GM19043 (cell line): ENCODE data around the gene EHMT1.

Experiments used
- ATAC-seq: cut with Tn5 transposase; IDR thresholded peaks from one replicate; pipeline ENCODE4 v1.9.1; 2021; ENCODE audit warnings: low read depth; ENCODE audit not compliant: unreplicated experiment

EHMT1 gene

DNA sequence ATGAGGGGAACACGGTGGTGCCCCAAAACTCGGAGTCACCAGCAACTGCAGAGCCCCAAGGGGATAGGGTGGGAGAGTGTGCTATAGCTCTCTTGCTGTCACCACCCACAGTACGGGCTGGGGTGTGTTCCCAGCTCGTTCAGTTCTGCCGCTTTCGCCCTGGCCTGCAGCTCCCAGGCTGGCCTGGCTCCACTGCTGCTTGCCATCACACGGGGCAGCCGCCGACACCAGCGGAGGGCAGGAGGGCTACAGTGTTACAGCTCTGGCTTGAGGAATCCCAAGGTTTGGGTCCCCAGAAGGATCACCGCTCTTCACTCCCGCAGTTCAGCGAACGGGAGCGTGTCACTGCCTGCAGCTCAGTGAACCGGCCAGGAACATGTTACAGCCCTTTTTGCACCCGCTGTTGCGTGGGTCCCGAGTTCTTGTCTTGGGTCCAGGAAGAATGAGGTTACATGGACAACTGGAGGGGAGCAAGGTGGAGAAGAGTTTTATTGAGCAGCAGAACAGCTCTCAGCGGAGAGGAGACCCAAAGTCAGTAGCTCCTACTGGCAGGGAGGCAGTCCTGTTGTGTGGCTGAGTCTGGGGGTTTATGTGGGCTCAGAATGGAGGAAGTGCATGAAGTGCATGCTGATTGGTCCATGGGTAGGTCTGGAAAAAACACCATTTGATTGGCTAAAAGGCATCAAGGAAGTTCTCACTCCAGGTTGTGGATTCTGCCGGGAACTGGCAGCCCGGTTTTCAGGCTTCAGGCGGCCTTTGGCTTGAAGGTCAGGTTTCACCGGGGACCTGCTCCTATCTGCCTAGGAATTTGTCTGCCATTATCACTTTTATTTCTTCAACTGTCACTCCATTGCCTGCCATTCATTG is 113.4 kb downstream of the EHMT1 start:
- no peak for ATAC-seq

DNA sequence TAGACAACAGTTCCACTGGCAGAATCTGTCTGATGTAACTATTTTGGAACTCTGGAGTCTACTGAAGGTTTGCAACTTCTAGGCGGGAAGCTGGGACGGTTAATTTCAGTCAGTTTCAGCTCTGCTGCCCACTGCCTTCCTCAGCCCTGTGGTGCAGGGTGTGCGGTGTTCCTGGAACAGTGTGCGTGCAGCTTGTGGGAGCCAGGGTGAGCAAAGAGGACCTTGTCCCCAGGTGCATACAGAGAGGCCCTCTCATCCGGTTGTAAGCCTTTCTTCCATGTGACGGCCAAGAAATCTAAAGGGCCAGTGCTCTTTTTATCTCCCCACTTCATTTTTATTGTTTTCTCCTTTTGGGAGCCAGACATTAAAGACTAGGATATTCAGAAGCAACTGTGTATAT is 114.6 kb downstream of the EHMT1 start:
- no peak for ATAC-seq

GRCh38 chr9:137734181-137734580 is 115.4 kb downstream of the EHMT1 start:
- ATAC-seq = no peak

DNA sequence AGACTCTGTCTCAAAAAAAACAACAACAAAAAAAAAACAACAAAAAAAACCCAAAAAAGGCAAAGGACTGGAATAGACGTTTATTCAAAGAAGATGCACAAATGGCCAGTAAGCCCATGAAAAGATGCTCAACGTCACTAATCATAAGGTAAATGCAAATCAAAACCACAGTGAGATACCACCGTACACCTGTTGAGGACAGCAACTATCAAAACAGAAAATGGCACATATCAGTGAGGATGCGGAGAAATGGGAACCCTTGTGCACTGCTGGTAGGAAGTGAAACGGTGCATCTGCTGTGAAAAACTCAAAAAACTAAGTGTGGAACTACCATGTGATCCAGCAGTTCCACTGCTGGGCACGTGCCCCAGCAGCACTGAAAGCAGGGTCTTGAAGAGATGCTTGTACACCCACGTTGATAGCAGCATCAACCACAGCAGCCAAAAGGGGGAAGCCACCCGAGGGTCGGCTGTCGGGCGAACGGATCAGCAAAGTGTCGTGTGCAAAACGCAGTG is 119.4 kb downstream of the EHMT1 start:
- peak; percentile 80 for ATAC-seq

GRCh38 chr9:137738703-137739102 is 119.9 kb downstream of the EHMT1 start:
- ATAC-seq = no peak

GRCh38 chr9:137739371-137740309 is 120.8 kb downstream of the EHMT1 start:
- no peak for ATAC-seq

- ATAC-seq = no peak
Measured at GRCh38 chr9:137740312-137740711, 121.5 kb downstream of the EHMT1 start.

GRCh38 chr9:137741330-137741729 is 122.5 kb downstream of the EHMT1 start:
- no peak for ATAC-seq

- ATAC-seq = no peak
Measured at GRCh38 chr9:137742698-137743097, 123.9 kb downstream of the EHMT1 start.

DNA sequence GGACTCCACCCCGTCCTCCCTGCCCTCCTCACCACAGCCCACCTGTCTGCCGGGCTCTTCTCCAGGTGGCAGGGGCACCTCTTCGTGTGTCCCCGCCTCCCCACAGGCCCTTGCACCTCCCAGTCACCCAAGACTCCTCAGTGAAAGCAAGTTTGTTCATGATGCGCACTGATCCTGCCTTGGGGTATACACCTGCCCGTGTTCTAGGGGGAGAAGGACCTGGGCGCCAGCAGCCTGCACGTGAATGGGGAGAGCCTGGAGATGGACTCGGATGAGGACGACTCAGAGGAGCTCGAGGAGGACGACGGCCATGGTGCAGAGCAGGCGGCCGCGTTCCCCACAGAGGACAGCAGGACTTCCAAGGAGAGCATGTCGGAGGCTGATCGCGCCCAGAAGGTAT is 124.9 kb downstream of the EHMT1 start:
- no peak for ATAC-seq

GRCh38 chr9:137744632-137745183 is 125.9 kb downstream of the EHMT1 start:
- no peak for ATAC-seq

GRCh38 chr9:137745541-137745991 is 126.8 kb downstream of the EHMT1 start:
- ATAC-seq = peak; percentile 59

GRCh38 chr9:137748311-137748710 is 129.5 kb downstream of the EHMT1 start:
- ATAC-seq = no peak

DNA sequence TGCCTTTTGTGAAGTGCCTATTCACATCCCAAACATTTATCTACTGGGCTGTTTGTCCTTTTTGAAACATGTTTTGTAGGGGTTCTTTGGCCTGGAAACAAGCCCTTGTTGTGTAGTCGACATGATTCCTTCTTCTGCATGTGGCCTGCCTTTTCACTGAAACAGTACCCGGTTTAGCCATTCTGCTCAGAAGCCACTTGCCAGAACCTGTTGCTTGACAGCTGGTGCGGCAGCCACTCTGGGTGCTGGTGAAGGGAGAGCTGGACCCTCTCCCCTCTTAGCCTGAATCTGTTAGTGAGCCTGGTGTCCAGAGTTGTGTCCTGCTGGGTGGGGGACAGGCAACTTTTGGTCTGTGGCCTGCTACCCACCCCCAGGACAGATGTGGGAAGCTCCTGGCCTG is 129.9 kb downstream of the EHMT1 start:
- ATAC-seq = no peak

DNA sequence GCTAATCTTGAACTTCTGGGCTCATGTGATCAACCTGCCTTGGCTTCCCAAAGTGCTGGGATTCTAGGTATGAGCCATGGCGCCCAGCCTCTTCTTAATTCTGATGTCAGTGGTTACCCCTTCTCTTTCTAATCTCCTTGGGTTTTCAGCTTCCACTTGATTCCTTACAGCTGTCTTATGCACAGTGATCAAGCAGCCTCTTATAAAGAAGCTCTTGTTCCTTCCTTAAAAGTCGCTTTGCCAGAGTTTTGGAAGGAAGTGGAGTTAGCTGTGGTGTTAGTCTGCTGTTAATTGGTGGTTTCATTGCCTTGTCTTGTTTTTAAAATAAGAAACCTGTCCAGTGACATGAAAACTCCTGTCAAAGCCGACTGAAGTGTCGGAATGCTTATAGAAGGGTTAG is 130.7 kb downstream of the EHMT1 start:
- ATAC-seq = no peak

DNA sequence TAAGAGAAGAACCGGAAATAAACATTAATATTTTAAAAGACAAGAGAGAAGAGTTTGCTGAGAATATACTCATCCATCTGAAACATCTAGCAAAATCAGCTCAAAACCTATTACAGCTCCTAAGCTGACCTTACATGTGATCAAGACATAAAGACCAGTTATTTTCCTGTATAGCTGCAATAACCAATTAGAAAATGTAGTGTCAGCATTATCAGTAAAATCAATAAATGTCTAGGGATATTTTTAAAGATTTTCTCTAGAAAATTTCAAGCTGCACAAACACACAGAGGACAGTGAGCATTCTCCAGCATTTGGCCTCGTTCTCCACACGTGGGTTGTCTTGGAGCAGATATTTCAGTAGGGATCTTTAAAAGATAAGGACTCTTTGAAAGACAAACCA is 131.2 kb downstream of the EHMT1 start:
- ATAC-seq = no peak

- ATAC-seq = no peak
Measured at GRCh38 chr9:137750566-137750965, 131.8 kb downstream of the EHMT1 start.

GRCh38 chr9:137751616-137752015 is 132.8 kb downstream of the EHMT1 start:
- no peak for ATAC-seq

DNA sequence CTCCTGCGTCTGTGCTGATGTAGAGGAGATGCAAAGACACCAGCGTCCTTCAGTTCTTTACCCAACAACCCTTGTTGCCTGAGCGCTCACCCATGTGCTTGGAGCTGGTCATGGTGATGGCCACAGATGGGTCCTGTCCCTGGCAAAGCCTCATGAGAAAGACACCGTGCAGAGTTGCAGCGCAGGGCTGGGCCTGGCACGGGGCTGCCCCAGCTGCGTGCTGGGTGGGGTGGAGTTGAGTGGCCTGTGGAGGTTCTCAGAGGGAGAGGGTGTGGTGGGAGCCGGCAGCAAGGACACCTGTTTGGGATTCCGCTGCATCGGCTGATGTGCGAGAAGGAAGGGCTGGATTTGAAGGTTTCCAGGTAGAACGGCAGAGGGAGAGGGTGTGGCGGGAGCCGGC is 133.6 kb downstream of the EHMT1 start:
- ATAC-seq = no peak

DNA sequence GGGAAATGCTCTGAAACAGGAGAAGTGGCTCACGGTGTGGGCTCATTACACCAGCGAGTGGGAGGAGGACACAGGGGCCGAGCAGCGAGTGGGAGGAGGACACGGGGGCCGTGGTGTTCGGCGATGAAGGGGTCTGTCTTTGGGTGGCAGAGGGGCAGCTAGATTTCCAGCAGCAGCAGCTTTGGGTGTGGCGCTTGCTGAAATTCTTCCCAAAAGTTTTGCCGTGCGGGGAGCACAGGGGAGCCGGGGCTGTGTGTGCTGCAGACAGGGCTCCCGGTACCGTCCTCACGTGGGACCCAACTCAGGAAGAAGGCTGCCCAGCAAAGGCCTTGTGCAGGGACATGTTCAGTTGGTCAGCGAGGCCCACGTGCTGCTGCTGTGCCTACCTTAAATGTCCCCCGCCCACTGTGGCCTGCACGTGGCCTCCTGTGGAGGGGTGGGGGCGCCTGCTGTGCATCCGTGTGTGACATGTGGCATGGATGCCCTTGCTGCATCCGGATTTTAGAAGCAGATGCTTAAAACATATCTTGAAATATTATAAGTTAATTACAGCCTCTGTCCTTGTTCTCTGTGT is 134.5 kb downstream of the EHMT1 start:
- ATAC-seq = no peak
